ENCODE results near the gene TRMT13. TPM values are rescaled to one million over a fixed set of nuclear protein-coding genes. Genes with fewer than 3 reads are reported as not detected.

Gene TRMT13
- total RNA-seq, 1 donor from 2014 or later, result 7.4 TPM

DNA sequence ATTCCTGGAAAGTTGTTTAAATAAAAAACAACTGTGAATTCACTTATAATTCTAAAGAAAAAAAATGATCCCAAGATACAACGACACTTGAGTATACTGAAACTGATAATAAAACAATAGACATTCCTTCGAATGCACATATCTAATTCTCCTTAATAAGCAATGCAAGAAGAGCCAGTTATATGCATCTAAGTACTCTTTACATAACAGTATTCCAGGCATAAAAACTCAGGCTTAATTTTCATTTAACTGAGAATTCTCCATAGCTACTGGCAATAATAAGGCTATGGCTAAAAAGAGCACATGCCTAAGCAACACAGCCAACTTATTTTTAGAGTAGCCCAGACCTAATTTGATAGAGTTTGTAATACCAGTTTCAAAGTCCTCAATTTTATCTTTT lies 31.4 kb upstream of the TRMT13 start:
- no peak overlapping the region for H3K4me3 Mint-ChIP-seq (ENCODE audit: unreplicated experiment)
- H3K36me3 Mint-ChIP-seq (ENCODE audit: low read depth), result peaks cover 6% of the 10 kb centered on the region
- H3K4me1 Mint-ChIP-seq (ENCODE audit: low read depth), result peaks cover 7% of the 10 kb centered on the region
- H3K27ac Mint-ChIP-seq (ENCODE audit: unreplicated experiment), result no peak overlapping the region
- no peaks in the 10 kb centered on the region for H3K9me3 Mint-ChIP-seq (ENCODE audit: low read depth)
- no peak for DNase-seq (ENCODE audit: low spot score)
- TF ChIP-seq, protein P1, sequence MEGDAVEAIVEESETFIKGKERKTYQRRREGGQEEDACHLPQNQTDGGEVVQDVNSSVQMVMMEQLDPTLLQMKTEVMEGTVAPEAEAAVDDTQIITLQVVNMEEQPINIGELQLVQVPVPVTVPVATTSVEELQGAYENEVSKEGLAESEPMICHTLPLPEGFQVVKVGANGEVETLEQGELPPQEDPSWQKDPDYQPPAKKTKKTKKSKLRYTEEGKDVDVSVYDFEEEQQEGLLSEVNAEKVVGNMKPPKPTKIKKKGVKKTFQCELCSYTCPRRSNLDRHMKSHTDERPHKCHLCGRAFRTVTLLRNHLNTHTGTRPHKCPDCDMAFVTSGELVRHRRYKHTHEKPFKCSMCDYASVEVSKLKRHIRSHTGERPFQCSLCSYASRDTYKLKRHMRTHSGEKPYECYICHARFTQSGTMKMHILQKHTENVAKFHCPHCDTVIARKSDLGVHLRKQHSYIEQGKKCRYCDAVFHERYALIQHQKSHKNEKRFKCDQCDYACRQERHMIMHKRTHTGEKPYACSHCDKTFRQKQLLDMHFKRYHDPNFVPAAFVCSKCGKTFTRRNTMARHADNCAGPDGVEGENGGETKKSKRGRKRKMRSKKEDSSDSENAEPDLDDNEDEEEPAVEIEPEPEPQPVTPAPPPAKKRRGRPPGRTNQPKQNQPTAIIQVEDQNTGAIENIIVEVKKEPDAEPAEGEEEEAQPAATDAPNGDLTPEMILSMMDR (IDR thresholded peaks at IDR 0.05), result no peak
- H3K27me3 Mint-ChIP-seq (ENCODE audit: low read depth), result no peaks in the 10 kb centered on the region

DNA sequence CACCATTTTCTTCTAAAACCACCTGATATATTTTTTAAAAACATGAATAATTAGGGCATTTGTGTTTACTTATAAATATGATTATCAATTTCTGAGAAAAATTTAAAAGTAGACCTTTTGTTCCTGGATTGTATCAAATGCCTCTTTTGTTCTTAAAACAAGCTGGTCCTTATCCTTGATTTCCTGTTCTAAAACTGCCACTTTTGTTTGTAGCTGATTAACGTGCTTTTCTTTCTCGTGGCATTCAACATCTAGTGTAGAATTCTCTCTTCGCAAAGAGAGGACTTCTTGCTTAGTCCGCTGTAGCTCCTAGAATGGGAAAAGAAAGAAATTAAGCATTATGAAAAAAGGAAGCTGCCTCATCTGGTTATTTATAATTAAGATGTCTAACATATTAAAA lies 25.3 kb upstream of the TRMT13 start:
- peaks cover 5% of the 10 kb centered on the region for H3K36me3 Mint-ChIP-seq (ENCODE audit: low read depth)
- no peak overlapping the region for H3K27ac Mint-ChIP-seq (ENCODE audit: unreplicated experiment)
- TF ChIP-seq, protein P1 (IDR thresholded peaks at IDR 0.05), result no peak
- H3K4me3 Mint-ChIP-seq (ENCODE audit: unreplicated experiment), result no peak overlapping the region
- no peaks in the 10 kb centered on the region for H3K9me3 Mint-ChIP-seq (ENCODE audit: low read depth)
- DNase-seq (ENCODE audit: low spot score), result no peak
- H3K4me1 Mint-ChIP-seq (ENCODE audit: low read depth), result peaks cover 10% of the 10 kb centered on the region
- no peaks in the 10 kb centered on the region for H3K27me3 Mint-ChIP-seq (ENCODE audit: low read depth)

DNA sequence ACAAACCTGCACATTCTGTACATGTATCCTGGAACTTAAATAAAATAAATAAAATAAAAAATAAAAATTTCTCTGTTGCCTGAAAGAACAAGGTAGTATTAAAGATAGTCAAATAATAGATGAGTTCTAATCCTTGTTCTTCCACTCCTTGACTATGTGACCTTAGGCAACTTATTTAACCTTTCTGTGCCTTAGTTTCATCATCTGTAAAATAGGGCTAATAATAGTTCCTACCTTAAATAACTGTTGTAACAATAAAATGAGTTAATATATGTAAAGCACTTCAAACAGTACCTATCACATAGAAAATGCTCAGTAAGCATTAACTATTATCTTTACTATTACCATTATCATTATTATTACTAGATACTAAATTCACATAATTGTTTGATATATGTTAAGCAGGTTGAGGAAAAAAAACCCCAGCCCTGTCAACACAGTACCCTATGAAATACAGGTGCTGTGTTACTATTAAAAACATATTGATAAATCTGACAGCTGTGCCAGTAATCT lies 23.4 kb upstream of the TRMT13 start:
- no peak for DNase-seq (ENCODE audit: low spot score)
- Mint-ChIP-seq H3K9me3 (ENCODE audit: low read depth) (no peaks in the 10 kb centered on the region), H3K4me1 (ENCODE audit: low read depth) (peaks cover 10% of the 10 kb centered on the region), H3K27me3 (ENCODE audit: low read depth) (no peaks in the 10 kb centered on the region), H3K4me3 (ENCODE audit: unreplicated experiment) (no peak overlapping the region), H3K27ac (ENCODE audit: unreplicated experiment) (no peak overlapping the region), H3K36me3 (ENCODE audit: low read depth) (peaks cover 3% of the 10 kb centered on the region)
- TF ChIP-seq, protein P1 (IDR thresholded peaks at IDR 0.05), result no peak

DNA sequence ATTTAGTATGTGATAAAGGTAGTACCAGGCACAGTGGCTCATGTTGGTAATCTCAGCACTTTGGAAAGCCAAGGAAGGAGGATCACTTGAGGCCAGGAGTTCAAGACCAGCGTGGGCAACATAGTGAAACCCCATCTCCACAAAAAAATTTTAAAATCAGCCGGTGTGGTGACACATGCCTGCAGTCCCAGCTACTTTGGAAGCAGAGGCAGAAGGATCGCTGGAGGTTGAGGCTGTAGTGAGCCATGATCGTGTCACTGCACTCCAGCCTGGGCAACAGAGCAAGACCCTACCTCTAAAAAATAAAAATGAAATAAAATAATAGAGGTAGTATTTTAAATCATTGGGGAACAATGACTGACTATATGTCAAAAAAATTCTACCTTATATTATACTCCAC lies 17.4 kb upstream of the TRMT13 start:
- H3K4me1 Mint-ChIP-seq (ENCODE audit: low read depth), result peaks cover 10% of the 10 kb centered on the region
- H3K27me3 Mint-ChIP-seq (ENCODE audit: low read depth), result no peaks in the 10 kb centered on the region
- TF ChIP-seq, protein P1 (IDR thresholded peaks at IDR 0.05), result no peak
- H3K9me3 Mint-ChIP-seq (ENCODE audit: low read depth), result peaks cover 3% of the 10 kb centered on the region
- no peak overlapping the region for H3K27ac Mint-ChIP-seq (ENCODE audit: unreplicated experiment)
- H3K4me3 Mint-ChIP-seq (ENCODE audit: unreplicated experiment), result no peak overlapping the region
- peaks cover 3% of the 10 kb centered on the region for H3K36me3 Mint-ChIP-seq (ENCODE audit: low read depth)
- DNase-seq (ENCODE audit: low spot score), result no peak

DNA sequence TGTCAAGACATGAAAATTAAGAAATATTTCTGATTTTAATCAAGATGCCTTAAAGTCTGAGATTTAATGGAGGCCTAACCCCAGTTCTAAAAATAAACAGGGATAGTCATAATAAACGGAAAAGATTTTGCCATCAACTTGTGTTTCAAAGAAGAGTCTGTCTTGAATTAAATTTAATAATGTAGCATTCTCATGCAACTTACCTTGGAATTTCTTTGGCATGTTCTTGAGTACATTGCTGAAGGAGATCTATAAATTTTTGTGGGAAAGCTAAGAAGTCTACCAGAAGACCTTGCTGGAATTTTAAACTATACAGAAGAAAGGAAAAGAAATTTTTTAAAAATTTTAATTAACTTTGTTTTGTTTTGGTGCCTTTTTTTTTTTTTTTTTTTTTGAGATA lies 10.8 kb upstream of the TRMT13 start:
- no peaks in the 10 kb centered on the region for H3K4me1 Mint-ChIP-seq (ENCODE audit: low read depth)
- no peak for DNase-seq (ENCODE audit: low spot score)
- H3K27ac Mint-ChIP-seq (ENCODE audit: unreplicated experiment), result no peak overlapping the region
- no peaks in the 10 kb centered on the region for H3K9me3 Mint-ChIP-seq (ENCODE audit: low read depth)
- TF ChIP-seq, protein P1 (IDR thresholded peaks at IDR 0.05), result no peak
- H3K36me3 Mint-ChIP-seq (ENCODE audit: low read depth), result no peaks in the 10 kb centered on the region
- H3K27me3 Mint-ChIP-seq (ENCODE audit: low read depth), result no peaks in the 10 kb centered on the region
- H3K4me3 Mint-ChIP-seq (ENCODE audit: unreplicated experiment), result no peak overlapping the region
